ENCODE results near the gene TMEM167A. TPM values are rescaled to one million over a fixed set of nuclear protein-coding genes. Genes with fewer than 3 reads are reported as not detected.

TMEM167A gene
- total RNA-seq, 2 experiments from 2014 or later, result 33.8 to 37.1 TPM

- no peak for DNase-seq
- Mint-ChIP-seq H3K4me1 (ENCODE audit: low read depth) (peaks cover 29% of the 10 kb centered on the region), H3K27me3 (no peaks in the 10 kb centered on the region), H3K27ac (no peak overlapping the region), H3K9me3 (peaks cover 9% of the 10 kb centered on the region), H3K4me3 (no peak overlapping the region), H3K36me3 (ENCODE audit: low read depth) (peaks cover 38% of the 10 kb centered on the region)
- Histone ChIP-seq H3K36me3 (ENCODE audit: insufficient read depth, low read length) (no peaks in the 10 kb centered on the region), H3K4me1 (ENCODE audit: insufficient read depth, low read length) (no peaks in the 10 kb centered on the region), H3K27ac (ENCODE audit: low read depth in 1 of 2, low read length in 2 of 2) (no peak overlapping the region), H3K27me3 (ENCODE audit: control insufficient read depth in 1 of 2, insufficient read depth in 2 of 2, low read length in 2 of 2) (no peaks in the 10 kb centered on the region), H3K9me3 (ENCODE audit: control insufficient read depth in 1 of 2, insufficient read depth in 1 of 2, low read length in 2 of 2) (peaks cover 0 to 16% of the 10 kb centered on the region in 2 experiments), H3K4me3 (ENCODE audit: low read length) (no peak overlapping the region)
- TF ChIP-seq, protein P1, sequence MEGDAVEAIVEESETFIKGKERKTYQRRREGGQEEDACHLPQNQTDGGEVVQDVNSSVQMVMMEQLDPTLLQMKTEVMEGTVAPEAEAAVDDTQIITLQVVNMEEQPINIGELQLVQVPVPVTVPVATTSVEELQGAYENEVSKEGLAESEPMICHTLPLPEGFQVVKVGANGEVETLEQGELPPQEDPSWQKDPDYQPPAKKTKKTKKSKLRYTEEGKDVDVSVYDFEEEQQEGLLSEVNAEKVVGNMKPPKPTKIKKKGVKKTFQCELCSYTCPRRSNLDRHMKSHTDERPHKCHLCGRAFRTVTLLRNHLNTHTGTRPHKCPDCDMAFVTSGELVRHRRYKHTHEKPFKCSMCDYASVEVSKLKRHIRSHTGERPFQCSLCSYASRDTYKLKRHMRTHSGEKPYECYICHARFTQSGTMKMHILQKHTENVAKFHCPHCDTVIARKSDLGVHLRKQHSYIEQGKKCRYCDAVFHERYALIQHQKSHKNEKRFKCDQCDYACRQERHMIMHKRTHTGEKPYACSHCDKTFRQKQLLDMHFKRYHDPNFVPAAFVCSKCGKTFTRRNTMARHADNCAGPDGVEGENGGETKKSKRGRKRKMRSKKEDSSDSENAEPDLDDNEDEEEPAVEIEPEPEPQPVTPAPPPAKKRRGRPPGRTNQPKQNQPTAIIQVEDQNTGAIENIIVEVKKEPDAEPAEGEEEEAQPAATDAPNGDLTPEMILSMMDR (IDR thresholded peaks at IDR 0.05), result no peak
- intact Hi-C loops (cut with DNase I, micrococcal nuclease), result no loop called here
- CTCF ChIA-PET, result no interaction called here
- ATAC-seq (ENCODE audit: poor library complexity), result no peak
- POLR2A ChIA-PET, result no interaction called here
Measured at GRCh38 chr5:83093692-83094091, 16.5 kb upstream of the TMEM167A start.

DNA sequence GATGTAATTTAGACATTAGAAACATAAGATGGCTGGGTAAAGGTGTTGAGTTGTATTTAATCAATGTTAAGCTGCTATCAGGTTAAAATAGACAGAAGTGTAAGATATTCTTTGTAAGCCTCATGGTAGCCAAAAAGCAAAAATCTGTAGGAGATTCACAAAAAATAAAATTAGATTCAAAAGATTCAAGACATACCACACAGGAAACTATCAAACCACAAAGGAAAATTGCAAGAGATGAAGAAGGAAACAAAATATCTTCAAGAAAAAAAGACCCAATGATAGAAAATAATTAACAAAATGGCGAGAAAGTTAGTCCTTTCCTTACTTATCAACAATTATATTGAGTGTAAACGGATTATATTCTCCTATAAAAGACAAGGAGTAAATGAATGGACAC lies 15.4 kb upstream of the TMEM167A start:
- Mint-ChIP-seq H3K27ac (peak overlapping the region; percentile 44), H3K9me3 (peaks cover 9% of the 10 kb centered on the region), H3K36me3 (ENCODE audit: low read depth) (peaks cover 38% of the 10 kb centered on the region), H3K4me1 (ENCODE audit: low read depth) (peaks cover 29% of the 10 kb centered on the region), H3K4me3 (peak overlapping the region; percentile 6), H3K27me3 (no peaks in the 10 kb centered on the region)
- Histone ChIP-seq H3K9me3 (ENCODE audit: control insufficient read depth in 1 of 2, insufficient read depth in 1 of 2, low read length in 2 of 2) (peaks cover 0 to 16% of the 10 kb centered on the region in 2 experiments), H3K27me3 (ENCODE audit: control insufficient read depth in 1 of 2, insufficient read depth in 2 of 2, low read length in 2 of 2) (no peaks in the 10 kb centered on the region), H3K36me3 (ENCODE audit: insufficient read depth, low read length) (no peaks in the 10 kb centered on the region), H3K4me3 (ENCODE audit: low read length) (no peak overlapping the region), H3K27ac (ENCODE audit: low read depth in 1 of 2, low read length in 2 of 2) (no peak overlapping the region), H3K4me1 (ENCODE audit: insufficient read depth, low read length) (no peaks in the 10 kb centered on the region)
- ATAC-seq (ENCODE audit: poor library complexity), result no peak
- intact Hi-C loops (cut with DNase I, micrococcal nuclease), result no loop called here
- CTCF ChIA-PET, result interaction anchor here (0.6 kb wide), 1 partner anchor 13 kb away, joined by 3 read pairs; no protein-coding TSS in a partner anchor
- POLR2A ChIA-PET, result no interaction called here
- TF ChIP-seq, protein P1 (IDR thresholded peaks at IDR 0.05), result no peak
- peak in 2 of 14 experiments; percentile 12 to 52 for DNase-seq

DNA sequence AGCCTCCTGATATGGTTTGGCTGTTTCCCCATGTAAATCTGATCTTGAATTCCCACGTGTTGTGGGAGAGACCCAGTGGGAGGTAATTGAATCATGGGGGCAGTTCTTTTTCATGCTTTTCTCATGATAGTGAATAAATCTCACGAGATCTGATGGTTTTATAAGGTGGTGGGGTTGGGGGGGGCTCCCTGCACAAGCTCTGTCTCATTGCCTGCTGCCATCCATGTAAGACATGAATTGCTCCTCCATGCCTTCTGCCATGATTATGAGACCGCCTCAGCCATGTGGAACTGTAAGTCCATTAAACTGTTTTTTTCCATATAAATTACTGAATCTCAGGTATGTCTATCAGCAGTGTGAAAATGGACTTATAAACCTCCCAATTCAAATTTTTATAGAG lies 13.0 kb upstream of the TMEM167A start:
- ChIA-PET CTCF (no interaction called here), POLR2A (interaction anchor here (1.0 kb wide), 1 partner anchor 12 kb away, joined by 6 read pairs; the partner anchor contains the start of gene XRCC4)
- Mint-ChIP-seq H3K9me3 (peaks cover 9% of the 10 kb centered on the region), H3K4me3 (no peak overlapping the region), H3K36me3 (ENCODE audit: low read depth) (peaks cover 33% of the 10 kb centered on the region), H3K4me1 (ENCODE audit: low read depth) (peaks cover 29% of the 10 kb centered on the region), H3K27ac (no peak overlapping the region), H3K27me3 (no peaks in the 10 kb centered on the region)
- Histone ChIP-seq H3K27me3 (ENCODE audit: control insufficient read depth in 1 of 2, insufficient read depth in 2 of 2, low read length in 2 of 2) (no peaks in the 10 kb centered on the region), H3K36me3 (ENCODE audit: insufficient read depth, low read length) (no peaks in the 10 kb centered on the region), H3K4me1 (ENCODE audit: insufficient read depth, low read length) (no peaks in the 10 kb centered on the region), H3K4me3 (ENCODE audit: low read length) (no peak overlapping the region), H3K27ac (ENCODE audit: low read depth in 1 of 2, low read length in 2 of 2) (no peak overlapping the region), H3K9me3 (ENCODE audit: control insufficient read depth in 1 of 2, insufficient read depth in 1 of 2, low read length in 2 of 2) (peaks cover 0 to 16% of the 10 kb centered on the region in 2 experiments)
- DNase-seq, result no peak
- TF ChIP-seq, protein P1 (IDR thresholded peaks at IDR 0.05), result no peak
- ATAC-seq (ENCODE audit: poor library complexity), result no peak
- intact Hi-C loops (cut with DNase I, micrococcal nuclease), result no loop called here
